HepG2 (cell line): ENCODE results near the gene C1orf21. TPM values are rescaled to one million over a fixed set of nuclear protein-coding genes. Genes with fewer than 3 reads are reported as not detected.

ENCODE experiments used
- ATAC-seq: fragments of 200-7000 bp; cut with Tn5 transposase; 3 replicates; pipeline ENCODE4 v1.9.1; 2020; ENCODE audit warnings: mild to moderate bottlenecking, moderate library complexity
- BruUV-seq: library from RNA; stranded (reverse); fragments of 400-500 nt; replicated peaks from 2 replicates; lab custom pipeline; 2021; lab: Mats Ljungman, UMichigan
- CTCF ChIA-PET: fragments of 300-600 bp; formaldehyde crosslinking; extraction: SDS; loops from one replicate; lab custom pipeline; 2021; ENCODE audit warnings: low total read pairs, inconsistent platforms, low intra/inter-chr PET ratio; lab: Yijun Ruan, JAX
- POLR2A ChIA-PET: fragments of 350-600 bp; sonication (Branson Sonifier 250); formaldehyde crosslinking; loops from one replicate; lab custom pipeline; 2020; ENCODE audit warnings: antibody characterized with exemption, inconsistent platforms; lab: Yijun Ruan, JAX
- DNase-seq: peaks from one replicate; pipeline ENCODE4 v3.0.0-alpha.2; 2015; ENCODE audit warnings: low spot score
- FAIRE-seq: peaks from 3 replicates; lab custom pipeline; 2011; peaks lifted over from hg19 to GRCh38; lab: Jason Lieb, UNC
- H2AFZ ChIP-seq: one replicate; pipeline ENCODE4 v1.6.1; 2011; ENCODE audit warnings: low read length, inconsistent platforms
- H3K27ac ChIP-seq: fragments of 300-600 bp; 3 replicates; pipeline ENCODE4 v1.8.0; 2011; ENCODE audit warnings: mixed run types, mild to moderate bottlenecking, mixed read lengths, low read length, inconsistent platforms; ENCODE audit not compliant: insufficient read depth; ENCODE audit errors: extremely low read length
- H3K27me3 ChIP-seq, 2 experiments: fragments of 200-600 bp in 1 of 2; 2 replicates in 1 of 2; 3 replicates in 1 of 2; pipeline versions ENCODE4 v1.6.0 to v1.8.0; 2011; ENCODE audit warnings: low read length in 2 of 2, mild to moderate bottlenecking in 2 of 2, moderate library complexity in 2 of 2, inconsistent platforms in 1 of 2; ENCODE audit not compliant: insufficient read depth in 2 of 2, control insufficient read depth in 1 of 2
- H3K36me3 ChIP-seq, 2 experiments: fragments of 200-600 bp in 1 of 2; replicated peaks in 1 of 2; 2 replicates in 1 of 2; 3 replicates in 1 of 2; pipeline versions ENCODE4 v1.5.1 to v1.8.0; 2011; ENCODE audit warnings: low read length in 2 of 2, inconsistent platforms in 1 of 2; ENCODE audit not compliant: insufficient read depth in 2 of 2, control insufficient read depth in 1 of 2
- H3K4me1 ChIP-seq: 2 replicates; pipeline ENCODE4 v1.5.1; 2012; ENCODE audit warnings: low read length, inconsistent platforms; ENCODE audit not compliant: insufficient read depth
- H3K4me2 ChIP-seq: 2 replicates; pipeline ENCODE4 v1.6.0; 2011; ENCODE audit warnings: low read depth, low read length, inconsistent platforms
- H3K4me3 ChIP-seq, 3 experiments: fragments of 200-600 bp in 1 of 3; sonication (generic), shearing (Covaris generic) in 1 of 3; replicated peaks in 1 of 3; 2 replicates each; pipeline ENCODE4 v1.5.1; 2011 to 2016; ENCODE audit warnings: low read length in 3 of 3, inconsistent platforms in 2 of 3, low read depth in 2 of 3, mild to moderate bottlenecking in 2 of 3, control low read depth in 1 of 3, mixed read lengths in 1 of 3; ENCODE audit not compliant: insufficient read depth in 1 of 3
- H3K79me2 ChIP-seq: one replicate; pipeline ENCODE4 v1.6.1; 2011; ENCODE audit warnings: low read length, inconsistent platforms; ENCODE audit not compliant: insufficient read depth
- H3K9ac ChIP-seq: 2 replicates; pipeline ENCODE4 v1.6.0; 2011; ENCODE audit warnings: mild to moderate bottlenecking, low read depth, low read length, inconsistent platforms; ENCODE audit not compliant: insufficient read depth
- H3K9me3 ChIP-seq: 2 replicates; pipeline ENCODE4 v1.5.1; 2012; ENCODE audit warnings: mild to moderate bottlenecking, low read length
- H4K20me1 ChIP-seq: 2 replicates; pipeline ENCODE4 v1.6.0; 2011; ENCODE audit warnings: inconsistent platforms, mild to moderate bottlenecking, low read length, moderate library complexity; ENCODE audit not compliant: insufficient read depth
- ARNT ChIP-seq: fragments of 450-650 bp; IDR thresholded peaks from 2 replicates; pipeline ENCODE4 v1.6.1; 2017
- GABPB1 ChIP-seq: IDR thresholded peaks from 2 replicates; pipeline ENCODE4 v1.6.1; 2016; ENCODE audit warnings: mild to moderate bottlenecking, missing genetic modification reagents, moderate library complexity, missing compliant biosample characterization
- KAT7 ChIP-seq: IDR thresholded peaks from 2 replicates; pipeline ENCODE4 v1.6.1; 2018; ENCODE audit warnings: borderline replicate concordance, missing compliant biosample characterization
- SALL1 ChIP-seq: sonication (generic); formaldehyde crosslinking; IDR thresholded peaks from 2 replicates; pipeline ENCODE4 v1.8.0; 2022; ENCODE audit warnings: mild to moderate bottlenecking, missing genetic modification reagents
- SPEN ChIP-seq: sonication (generic); formaldehyde crosslinking; IDR thresholded peaks from 2 replicates; pipeline ENCODE4 v1.5.1; 2020; ENCODE audit warnings: low read depth, mild to moderate bottlenecking, missing genetic modification reagents
- ZNF121 ChIP-seq: sonication (generic); formaldehyde crosslinking; IDR thresholded peaks from 2 replicates; pipeline ENCODE4 v1.5.0; 2020; ENCODE audit warnings: mild to moderate bottlenecking, missing genetic modification reagents
- ZNF33A ChIP-seq: sonication (generic); formaldehyde crosslinking; IDR thresholded peaks from 2 replicates; pipeline ENCODE4 v1.5.1; 2020; ENCODE audit warnings: missing genetic modification reagents, mild to moderate bottlenecking, moderate library complexity, borderline replicate concordance
- ZNF557 ChIP-seq: sonication (generic); formaldehyde crosslinking; IDR thresholded peaks from 2 replicates; pipeline ENCODE4 v1.4.0; 2020; ENCODE audit warnings: missing genetic modification reagents
- ZNF644 ChIP-seq: IDR thresholded peaks from 2 replicates; pipeline ENCODE4 v1.6.1; 2016; ENCODE audit warnings: low read depth
- WGBS: methylation state at CpG from one replicate; pipeline ENCODE4 v1.1.6; 2017; ENCODE audit warnings: low lambda C conversion rate; 5-methylcytosine and 5-hydroxymethylcytosine counted together
- in situ Hi-C: cut with HindIII; loops from 2 replicates; pipeline ENCODE4 v1.10.0; 2017; ENCODE audit warnings: low pct_unique_long_range_greater_than_20kb; ENCODE audit not compliant: extremely low pct_ligation_motif_present
- intact Hi-C: fragments of 100-400 bp; cut with micrococcal nuclease; formaldehyde crosslinking; loops from one replicate; pipeline ENCODE4 v1.10.0; 2022; ENCODE audit not compliant: unreplicated experiment
- polyA plus RNA-seq, 8 experiments: library from polyadenylated mRNA; depleted of rRNA in 3 of 8; stranded (reverse) in 7 of 8; unstranded in 1 of 8; fragments of >200 nt; fragmentation: Illumina TruSeq in 4 of 8; extraction: Trizol in 4 of 8; gene quantifications; 2 replicates each; pipeline versions ENCODE4 v1.2.1 to v1.2.3, GENCODE V29; 2011 to 2016; ENCODE audit warnings: low read depth in 4 of 8, missing spikeins in 1 of 8, mixed read lengths in 1 of 8; ENCODE audit not compliant: insufficient read depth in 1 of 8
- total RNA-seq, 5 experiments: library from RNA; depleted of rRNA; stranded (reverse); fragments of >200 nt; fragmentation: Illumina TruSeq; extraction: Trizol; gene quantifications; 2 replicates each; pipeline ENCODE4 v1.2.3, GENCODE V29; 2016; ENCODE audit warnings: low read depth in 1 of 5
- TF ChIP-seq, protein P1 (sequence below): sonication (generic); formaldehyde crosslinking; IDR thresholded peaks from one replicate; pipeline ENCODE4 v1.5.1; 2020; ENCODE audit warnings: mild to moderate bottlenecking, missing genetic modification reagents; ENCODE audit errors: not compliant biosample characterization
- TF ChIP-seq, protein P2 (sequence below): sonication (generic); formaldehyde crosslinking; IDR thresholded peaks from 2 replicates; pipeline ENCODE4 v1.5.0; 2020; ENCODE audit warnings: mild to moderate bottlenecking, missing genetic modification reagents, borderline replicate concordance
- TF ChIP-seq, protein P3 (sequence below): sonication (generic); formaldehyde crosslinking; IDR thresholded peaks from 2 replicates; pipeline ENCODE4 v1.4.0; 2020; ENCODE audit warnings: missing genetic modification reagents
- TF ChIP-seq, protein P4 (sequence below): fragments of 450-650 bp; IDR thresholded peaks from 2 replicates; pipeline ENCODE4 v1.6.1; 2016

C1orf21 gene
- total and polyA plus RNA-seq, 2 of the 13 experiments (the other 11 are each of a cell fraction or from before 2014, with no cell fraction given): not detected

DNA sequence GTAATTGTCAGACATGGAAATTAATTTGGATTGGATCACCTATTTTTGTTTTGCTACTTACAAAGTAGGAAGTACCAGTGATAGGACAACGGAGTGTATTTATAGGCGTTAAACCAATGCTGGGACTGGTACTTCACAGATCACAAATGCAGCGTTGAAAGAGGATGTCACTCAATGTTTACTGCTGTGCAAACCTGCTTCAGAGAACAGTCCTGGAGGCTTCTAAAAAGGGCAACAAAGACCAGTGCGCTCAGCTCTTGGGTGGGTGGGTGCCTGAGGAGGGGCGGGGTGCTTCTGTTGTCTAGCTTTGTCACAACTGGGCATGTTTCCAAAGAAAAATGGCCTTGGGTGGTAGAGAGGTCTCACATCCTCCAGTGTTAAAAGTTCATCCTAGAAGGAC lies 2.1 kb downstream of the C1orf21 start (continued):
- TF ChIP-seq, protein P1, sequence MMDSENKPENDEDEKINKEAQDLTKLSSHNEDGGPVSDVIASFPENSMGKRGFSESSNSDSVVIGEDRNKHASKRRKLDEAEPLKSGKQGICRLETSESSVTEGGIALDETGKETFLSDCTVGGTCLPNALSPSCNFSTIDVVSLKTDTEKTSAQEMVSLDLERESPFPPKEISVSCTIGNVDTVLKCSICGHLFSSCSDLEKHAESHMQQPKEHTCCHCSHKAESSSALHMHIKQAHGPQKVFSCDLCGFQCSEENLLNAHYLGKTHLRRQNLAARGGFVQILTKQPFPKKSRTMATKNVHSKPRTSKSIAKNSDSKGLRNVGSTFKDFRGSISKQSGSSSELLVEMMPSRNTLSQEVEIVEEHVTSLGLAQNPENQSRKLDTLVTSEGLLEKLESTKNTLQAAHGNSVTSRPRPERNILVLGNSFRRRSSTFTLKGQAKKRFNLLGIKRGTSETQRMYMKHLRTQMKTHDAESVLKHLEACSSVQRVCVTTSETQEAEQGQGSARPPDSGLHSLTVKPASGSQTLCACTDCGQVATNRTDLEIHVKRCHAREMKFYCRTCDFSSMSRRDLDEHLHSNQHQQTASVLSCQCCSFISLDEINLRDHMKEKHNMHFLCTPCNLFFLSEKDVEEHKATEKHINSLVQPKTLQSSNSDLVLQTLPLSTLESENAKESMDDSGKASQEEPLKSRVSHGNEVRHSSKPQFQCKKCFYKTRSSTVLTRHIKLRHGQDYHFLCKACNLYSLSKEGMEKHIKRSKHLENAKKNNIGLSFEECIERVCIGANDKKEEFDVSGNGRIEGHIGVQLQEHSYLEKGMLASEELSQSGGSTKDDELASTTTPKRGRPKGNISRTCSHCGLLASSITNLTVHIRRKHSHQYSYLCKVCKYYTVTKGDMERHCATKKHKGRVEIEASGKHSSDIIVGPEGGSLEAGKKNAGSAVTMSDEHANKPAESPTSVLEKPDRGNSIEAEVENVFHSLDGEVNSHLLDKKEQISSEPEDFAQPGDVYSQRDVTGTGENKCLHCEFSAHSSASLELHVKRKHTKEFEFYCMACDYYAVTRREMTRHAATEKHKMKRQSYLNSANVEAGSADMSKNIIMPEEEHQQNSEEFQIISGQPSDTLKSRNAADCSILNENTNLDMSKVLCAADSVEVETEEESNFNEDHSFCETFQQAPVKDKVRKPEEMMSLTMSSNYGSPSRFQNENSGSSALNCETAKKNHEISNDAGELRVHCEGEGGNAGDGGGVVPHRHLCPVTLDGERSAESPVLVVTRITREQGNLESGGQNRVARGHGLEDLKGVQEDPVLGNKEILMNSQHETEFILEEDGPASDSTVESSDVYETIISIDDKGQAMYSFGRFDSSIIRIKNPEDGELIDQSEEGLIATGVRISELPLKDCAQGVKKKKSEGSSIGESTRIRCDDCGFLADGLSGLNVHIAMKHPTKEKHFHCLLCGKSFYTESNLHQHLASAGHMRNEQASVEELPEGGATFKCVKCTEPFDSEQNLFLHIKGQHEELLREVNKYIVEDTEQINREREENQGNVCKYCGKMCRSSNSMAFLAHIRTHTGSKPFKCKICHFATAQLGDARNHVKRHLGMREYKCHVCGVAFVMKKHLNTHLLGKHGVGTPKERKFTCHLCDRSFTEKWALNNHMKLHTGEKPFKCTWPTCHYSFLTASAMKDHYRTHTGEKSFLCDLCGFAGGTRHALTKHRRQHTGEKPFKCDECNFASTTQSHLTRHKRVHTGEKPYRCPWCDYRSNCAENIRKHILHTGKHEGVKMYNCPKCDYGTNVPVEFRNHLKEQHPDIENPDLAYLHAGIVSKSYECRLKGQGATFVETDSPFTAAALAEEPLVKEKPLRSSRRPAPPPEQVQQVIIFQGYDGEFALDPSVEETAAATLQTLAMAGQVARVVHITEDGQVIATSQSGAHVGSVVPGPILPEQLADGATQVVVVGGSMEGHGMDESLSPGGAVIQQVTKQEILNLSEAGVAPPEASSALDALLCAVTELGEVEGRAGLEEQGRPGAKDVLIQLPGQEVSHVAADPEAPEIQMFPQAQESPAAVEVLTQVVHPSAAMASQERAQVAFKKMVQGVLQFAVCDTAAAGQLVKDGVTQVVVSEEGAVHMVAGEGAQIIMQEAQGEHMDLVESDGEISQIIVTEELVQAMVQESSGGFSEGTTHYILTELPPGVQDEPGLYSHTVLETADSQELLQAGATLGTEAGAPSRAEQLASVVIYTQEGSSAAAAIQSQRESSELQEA: no peak
- no peak for TF ChIP-seq ZNF557 (CRISPR knock-in tag)
- TF ChIP-seq SALL1: no peak
- no peak for TF ChIP-seq GABPB1 (CRISPR knock-in tag)

DNA sequence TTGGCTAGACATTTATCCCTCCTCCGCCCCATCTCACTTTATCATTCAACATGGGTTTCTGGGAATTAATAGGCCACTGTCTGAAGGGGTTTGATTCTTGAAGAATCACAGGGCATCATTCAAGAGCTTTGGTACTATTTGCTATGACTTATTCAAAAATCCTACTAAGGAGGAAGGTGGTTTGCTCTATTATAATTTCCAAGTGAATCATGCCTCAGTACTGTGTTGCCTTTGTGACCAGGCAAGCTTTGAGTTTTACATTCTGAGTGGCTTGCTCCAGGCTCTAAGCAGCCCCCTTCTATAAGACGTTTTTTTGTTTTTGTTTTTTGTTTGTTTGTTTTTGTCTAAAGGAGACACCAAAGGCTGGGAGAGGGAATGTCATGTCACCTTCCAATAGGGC lies 2.6 kb downstream of the C1orf21 start:
- ChIA-PET POLR2A (no interaction called here), CTCF (no interaction called here)
- no peak for ATAC-seq
- Histone ChIP-seq H4K20me1 (no peaks in the 10 kb centered on the region), H2AFZ (no peak overlapping the region), H3K79me2 (no peaks in the 10 kb centered on the region), H3K36me3 (no peaks in the 10 kb centered on the region), H3K27ac (no peak overlapping the region), H3K4me1 (peaks cover 17% of the 10 kb centered on the region), H3K9me3 (no peaks in the 10 kb centered on the region), H3K27me3 (peaks cover 5 to 53% of the 10 kb centered on the region in 2 experiments), H3K4me3 (no peak overlapping the region), H3K9ac (no peak overlapping the region), H3K4me2 (no peak overlapping the region)
- 10% methylated on average over 2 of the region's 2 CpGs for WGBS
- FAIRE-seq: no peak
- no peak for DNase-seq
- in situ Hi-C loops (no loop called here), intact Hi-C loops (no loop called here)
- no TSS peak for BruUV-seq
- TF ChIP-seq, protein P2, sequence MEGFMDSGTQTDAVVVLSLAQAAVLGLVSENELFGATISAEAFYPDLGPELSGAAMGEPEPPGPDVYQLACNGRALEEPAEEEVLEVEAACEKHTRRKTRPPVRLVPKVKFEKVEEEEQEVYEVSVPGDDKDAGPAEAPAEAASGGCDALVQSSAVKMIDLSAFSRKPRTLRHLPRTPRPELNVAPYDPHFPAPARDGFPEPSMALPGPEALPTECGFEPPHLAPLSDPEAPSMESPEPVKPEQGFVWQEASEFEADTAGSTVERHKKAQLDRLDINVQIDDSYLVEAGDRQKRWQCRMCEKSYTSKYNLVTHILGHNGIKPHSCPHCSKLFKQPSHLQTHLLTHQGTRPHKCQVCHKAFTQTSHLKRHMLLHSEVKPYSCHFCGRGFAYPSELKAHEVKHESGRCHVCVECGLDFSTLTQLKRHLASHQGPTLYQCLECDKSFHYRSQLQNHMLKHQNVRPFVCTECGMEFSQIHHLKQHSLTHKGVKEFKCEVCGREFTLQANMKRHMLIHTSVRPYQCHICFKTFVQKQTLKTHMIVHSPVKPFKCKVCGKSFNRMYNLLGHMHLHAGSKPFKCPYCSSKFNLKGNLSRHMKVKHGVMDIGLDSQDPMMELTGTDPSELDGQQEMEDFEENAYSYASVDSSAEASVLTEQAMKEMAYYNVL (CRISPR knock-in tag): no peak
- TF ChIP-seq ZNF121 (CRISPR knock-in tag) (no peak), ARNT (no peak), SPEN (no peak), KAT7 (CRISPR knock-in tag) (no peak), ZNF33A (CRISPR knock-in tag) (no peak), ZNF644 (CRISPR knock-in tag) (no peak)
- TF ChIP-seq, protein P3, sequence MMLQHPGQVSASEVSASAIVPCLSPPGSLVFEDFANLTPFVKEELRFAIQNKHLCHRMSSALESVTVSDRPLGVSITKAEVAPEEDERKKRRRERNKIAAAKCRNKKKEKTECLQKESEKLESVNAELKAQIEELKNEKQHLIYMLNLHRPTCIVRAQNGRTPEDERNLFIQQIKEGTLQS: no peak
- TF ChIP-seq, protein P4, sequence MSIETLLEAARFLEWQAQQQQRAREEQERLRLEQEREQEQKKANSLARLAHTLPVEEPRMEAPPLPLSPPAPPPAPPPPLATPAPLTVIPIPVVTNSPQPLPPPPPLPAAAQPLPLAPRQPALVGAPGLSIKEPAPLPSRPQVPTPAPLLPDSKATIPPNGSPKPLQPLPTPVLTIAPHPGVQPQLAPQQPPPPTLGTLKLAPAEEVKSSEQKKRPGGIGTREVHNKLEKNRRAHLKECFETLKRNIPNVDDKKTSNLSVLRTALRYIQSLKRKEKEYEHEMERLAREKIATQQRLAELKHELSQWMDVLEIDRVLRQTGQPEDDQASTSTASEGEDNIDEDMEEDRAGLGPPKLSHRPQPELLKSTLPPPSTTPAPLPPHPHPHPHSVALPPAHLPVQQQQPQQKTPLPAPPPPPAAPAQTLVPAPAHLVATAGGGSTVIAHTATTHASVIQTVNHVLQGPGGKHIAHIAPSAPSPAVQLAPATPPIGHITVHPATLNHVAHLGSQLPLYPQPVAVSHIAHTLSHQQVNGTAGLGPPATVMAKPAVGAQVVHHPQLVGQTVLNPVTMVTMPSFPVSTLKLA: no peak
